ENCODE measurements around the gene OPHN1. TPM values are rescaled to one million over a fixed set of nuclear protein-coding genes. Genes with fewer than 3 reads are reported as not detected.
"Not testable (repeated sequence)": the region's sequence is repeated elsewhere in the genome, so short reads cannot be mapped to it uniquely, and the experiment has no call there.

OPHN1 gene
- total and polyA plus RNA-seq, 2 donors (not counting 1 experiment from before 2014, with no cell fraction given) = 2.9 to 8.3 TPM

DNA sequence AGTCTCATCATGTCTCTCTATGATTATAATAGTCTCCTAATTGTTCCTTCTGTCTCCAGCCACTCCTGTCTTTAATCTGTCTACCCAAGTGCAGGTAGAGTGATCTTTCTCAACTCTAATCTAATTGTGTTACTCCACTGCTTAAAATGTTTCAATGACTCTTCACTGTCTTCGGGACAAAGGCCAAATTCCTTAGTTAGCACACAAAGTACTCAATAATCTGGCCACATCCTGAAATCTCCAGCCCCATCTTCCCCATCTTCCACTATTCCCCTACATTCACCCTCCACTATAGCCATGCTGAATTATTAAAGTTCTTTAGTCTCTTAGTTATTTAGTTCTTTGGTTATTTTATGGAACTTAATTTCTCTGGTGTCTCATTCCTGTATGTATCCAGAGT, 353.3 kb downstream of the OPHN1 start:
- Histone ChIP-seq H3K79me2 (ENCODE audit: control insufficient read depth, insufficient read depth, low read length) (no peaks in the 10 kb centered on the region), H3K9ac (ENCODE audit: insufficient read depth, low read length) (no peak overlapping the region), H3K9me3 (ENCODE audit: control insufficient read depth, insufficient read depth, low read depth, low read length) (no peaks in the 10 kb centered on the region), H4K20me1 (ENCODE audit: control insufficient read depth, extremely low read depth, insufficient read depth, low read length) (no peaks in the 10 kb centered on the region), H3K4me3 (replicated peaks in 1 of 4; ENCODE audit: control extremely low read depth in 1 of 4, insufficient read depth in 1 of 4, low read depth in 3 of 4, low read length in 4 of 4) (no peak overlapping the region), H3K27me3 (ENCODE audit: control insufficient read depth, insufficient read depth, low read length) (no peaks in the 10 kb centered on the region), H3K4me1 (ENCODE audit: control insufficient read depth, extremely low read depth, insufficient read depth, low read length) (peaks cover 2% of the 10 kb centered on the region), H3K4me2 (ENCODE audit: extremely low read depth, insufficient read depth, low read length) (no peak overlapping the region), H3K27ac (ENCODE audit: insufficient read depth, low read length) (no peak overlapping the region), H2AFZ (ENCODE audit: low read length) (no peak overlapping the region), H3K36me3 (ENCODE audit: control insufficient read depth, insufficient read depth, low read length) (no peaks in the 10 kb centered on the region)
- TF ChIP-seq EZH2 (IDR thresholded peaks at IDR 0.05; ENCODE audit: low read length, missing control alignments) = no peak
- TF ChIP-seq, protein P1, sequence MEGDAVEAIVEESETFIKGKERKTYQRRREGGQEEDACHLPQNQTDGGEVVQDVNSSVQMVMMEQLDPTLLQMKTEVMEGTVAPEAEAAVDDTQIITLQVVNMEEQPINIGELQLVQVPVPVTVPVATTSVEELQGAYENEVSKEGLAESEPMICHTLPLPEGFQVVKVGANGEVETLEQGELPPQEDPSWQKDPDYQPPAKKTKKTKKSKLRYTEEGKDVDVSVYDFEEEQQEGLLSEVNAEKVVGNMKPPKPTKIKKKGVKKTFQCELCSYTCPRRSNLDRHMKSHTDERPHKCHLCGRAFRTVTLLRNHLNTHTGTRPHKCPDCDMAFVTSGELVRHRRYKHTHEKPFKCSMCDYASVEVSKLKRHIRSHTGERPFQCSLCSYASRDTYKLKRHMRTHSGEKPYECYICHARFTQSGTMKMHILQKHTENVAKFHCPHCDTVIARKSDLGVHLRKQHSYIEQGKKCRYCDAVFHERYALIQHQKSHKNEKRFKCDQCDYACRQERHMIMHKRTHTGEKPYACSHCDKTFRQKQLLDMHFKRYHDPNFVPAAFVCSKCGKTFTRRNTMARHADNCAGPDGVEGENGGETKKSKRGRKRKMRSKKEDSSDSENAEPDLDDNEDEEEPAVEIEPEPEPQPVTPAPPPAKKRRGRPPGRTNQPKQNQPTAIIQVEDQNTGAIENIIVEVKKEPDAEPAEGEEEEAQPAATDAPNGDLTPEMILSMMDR (conservative IDR thresholded peaks at IDR 0.05 in 1 of 2, IDR thresholded peaks at IDR 0.05 in 1 of 2; ENCODE audit: low read depth in 1 of 2, low read length in 2 of 2) = no peak
- DNase-seq (ENCODE audit: low read depth in 2 of 2) = no peak

DNA sequence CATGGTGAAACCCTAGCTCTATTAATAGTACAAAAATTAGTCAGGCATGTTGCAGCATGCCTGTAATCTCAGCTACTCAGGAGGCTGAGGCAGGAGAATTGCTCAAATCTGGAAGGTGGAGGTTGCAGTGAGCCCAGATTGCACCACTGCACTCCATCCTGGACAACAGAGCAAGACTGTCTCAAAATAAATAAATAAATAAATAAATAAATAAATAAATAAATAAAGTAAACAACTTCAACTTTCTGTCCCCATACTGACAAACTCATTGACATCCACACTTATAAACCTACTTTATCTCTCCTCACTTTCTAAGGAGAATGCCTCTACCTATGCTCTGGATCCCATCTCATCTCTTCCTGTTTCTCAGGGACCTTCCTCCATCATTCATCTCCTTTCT, 354.5 kb downstream of the OPHN1 start:
- H3K36me3 ChIP-seq (ENCODE audit: control insufficient read depth, insufficient read depth, low read length); DNase-seq (ENCODE audit: low read depth in 2 of 2); H3K4me2 ChIP-seq (ENCODE audit: extremely low read depth, insufficient read depth, low read length); H2AFZ ChIP-seq (ENCODE audit: low read length); H3K79me2 ChIP-seq (ENCODE audit: control insufficient read depth, insufficient read depth, low read length); H3K4me3 ChIP-seq (replicated peaks in 1 of 4; ENCODE audit: control extremely low read depth in 1 of 4, insufficient read depth in 1 of 4, low read depth in 3 of 4, low read length in 4 of 4); H3K27me3 ChIP-seq (ENCODE audit: control insufficient read depth, insufficient read depth, low read length); H4K20me1 ChIP-seq (ENCODE audit: control insufficient read depth, extremely low read depth, insufficient read depth, low read length); H3K9me3 ChIP-seq (ENCODE audit: control insufficient read depth, insufficient read depth, low read depth, low read length); H3K9ac ChIP-seq (ENCODE audit: insufficient read depth, low read length); H3K27ac ChIP-seq (ENCODE audit: insufficient read depth, low read length); H3K4me1 ChIP-seq (ENCODE audit: control insufficient read depth, extremely low read depth, insufficient read depth, low read length): not testable (repeated sequence)

DNA sequence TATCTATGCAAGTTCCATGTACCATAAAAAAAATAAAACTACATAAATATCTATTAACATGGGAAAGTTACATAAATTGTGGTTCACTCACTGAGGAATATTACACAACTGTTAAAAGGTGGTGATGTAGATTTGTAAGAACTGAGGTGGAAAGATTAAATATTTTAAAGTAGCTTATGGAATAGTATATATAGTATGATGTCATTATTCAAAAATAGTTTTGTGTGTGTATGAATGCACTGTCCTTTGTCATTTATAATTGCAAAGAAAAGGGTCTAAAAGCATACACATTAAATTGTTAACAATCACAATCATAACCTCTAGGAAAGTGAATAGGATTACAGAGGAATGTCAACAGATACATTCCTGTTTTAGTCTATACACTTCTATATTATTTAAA, 355.9 kb downstream of the OPHN1 start:
- H3K4me2 ChIP-seq (ENCODE audit: extremely low read depth, insufficient read depth, low read length) = no peak overlapping the region
- H3K9me3 ChIP-seq (ENCODE audit: control insufficient read depth, insufficient read depth, low read depth, low read length) = no peaks in the 10 kb centered on the region
- no peaks in the 10 kb centered on the region for H3K27me3 ChIP-seq (ENCODE audit: control insufficient read depth, insufficient read depth, low read length)
- no peaks in the 10 kb centered on the region for H4K20me1 ChIP-seq (ENCODE audit: control insufficient read depth, extremely low read depth, insufficient read depth, low read length)
- no peak overlapping the region for H3K4me3 ChIP-seq (replicated peaks in 1 of 4; ENCODE audit: control extremely low read depth in 1 of 4, insufficient read depth in 1 of 4, low read depth in 3 of 4, low read length in 4 of 4)
- no peaks in the 10 kb centered on the region for H3K36me3 ChIP-seq (ENCODE audit: control insufficient read depth, insufficient read depth, low read length)
- TF ChIP-seq, protein P1 (conservative IDR thresholded peaks at IDR 0.05 in 1 of 2, IDR thresholded peaks at IDR 0.05 in 1 of 2; ENCODE audit: low read depth in 1 of 2, low read length in 2 of 2) = no peak
- TF ChIP-seq EZH2 (IDR thresholded peaks at IDR 0.05; ENCODE audit: low read length, missing control alignments) = no peak
- H3K9ac ChIP-seq (ENCODE audit: insufficient read depth, low read length) = no peak overlapping the region
- no peak overlapping the region for H2AFZ ChIP-seq (ENCODE audit: low read length)
- no peak overlapping the region for H3K27ac ChIP-seq (ENCODE audit: insufficient read depth, low read length)
- no peak for DNase-seq (ENCODE audit: low read depth in 2 of 2)
- H3K4me1 ChIP-seq (ENCODE audit: control insufficient read depth, extremely low read depth, insufficient read depth, low read length) = no peaks in the 10 kb centered on the region
- H3K79me2 ChIP-seq (ENCODE audit: control insufficient read depth, insufficient read depth, low read length) = no peaks in the 10 kb centered on the region

Data from fibroblast of lung (primary cell).